K562 (cell line): ENCODE measurements around the gene DMXL1. TPM values are rescaled to one million over a fixed set of nuclear protein-coding genes. Genes with fewer than 3 reads are reported as not detected.

Source experiments
- ATAC-seq: fragments of 200-7000 bp; cut with Tn5 transposase; 3 replicates; pipeline ENCODE4 v1.9.1; 2020; ENCODE audit warnings: moderate library complexity
- BruUV-seq: library from RNA; stranded (reverse); fragments of 400-500 nt; replicated peaks from 2 replicates; lab custom pipeline; 2021; lab: Mats Ljungman, UMichigan
- CTCF ChIA-PET: fragments of 300-600 bp; formaldehyde crosslinking; extraction: SDS; loops from one replicate; lab custom pipeline; 2021; ENCODE audit warnings: low intra/inter-chr PET ratio; lab: Yijun Ruan, JAX
- POLR2A ChIA-PET: fragments of 300-600, 350-650 bp; sonication (Branson Sonifier 250); formaldehyde crosslinking; extraction: SDS; loops from one replicate; lab custom pipeline; 2021; ENCODE audit warnings: antibody characterized with exemption, inconsistent platforms; lab: Yijun Ruan, JAX
- DNase-seq, 4 experiments: peaks; one replicate each; pipeline versions ENCODE4 v3.0.0 to v3.0.0-alpha.2; 2011 to 2018; ENCODE audit warnings: low spot score in 3 of 4, mixed read lengths in 3 of 4; ENCODE audit errors: extremely low read depth in 1 of 4
- FAIRE-seq: peaks from 2 replicates; lab custom pipeline; 2011; peaks lifted over from hg19 to GRCh38; lab: Jason Lieb, UNC
- H2AFZ ChIP-seq: 2 replicates; pipeline ENCODE4 v1.6.0; 2011; ENCODE audit warnings: low read depth, low read length, control low read depth, inconsistent platforms
- H3K27ac ChIP-seq: fragments of 200-600 bp; 3 replicates; pipeline ENCODE4 v1.8.0; 2011; ENCODE audit warnings: low read depth, mild to moderate bottlenecking, control low read depth, inconsistent platforms, low read length, moderate library complexity, mixed read lengths; ENCODE audit errors: extremely low read depth
- H3K27me3 ChIP-seq, 2 experiments: fragments of 300-600 bp in 1 of 2; 2 replicates in 1 of 2; 3 replicates in 1 of 2; pipeline versions ENCODE4 v1.6.0 to v1.8.0; 2011; ENCODE audit warnings: inconsistent platforms in 2 of 2, low read length in 2 of 2, mild to moderate bottlenecking in 1 of 2, mixed read lengths in 1 of 2, moderate library complexity in 1 of 2; ENCODE audit not compliant: control insufficient read depth in 2 of 2, insufficient read depth in 2 of 2
- H3K36me3 ChIP-seq: fragments of 300-600 bp; 3 replicates; pipeline ENCODE4 v1.8.0; 2011; ENCODE audit warnings: mild to moderate bottlenecking, low read length, inconsistent platforms; ENCODE audit not compliant: control insufficient read depth, insufficient read depth
- H3K4me1 ChIP-seq, 2 experiments: fragments of 200-600 bp in 1 of 2; replicated peaks in 1 of 2; 2 replicates in 1 of 2; 3 replicates in 1 of 2; pipeline versions ENCODE4 v1.5.1 to v1.8.0; 2011; ENCODE audit warnings: inconsistent platforms in 2 of 2, low read length in 2 of 2, mild to moderate bottlenecking in 1 of 2, mixed read lengths in 1 of 2, moderate library complexity in 1 of 2; ENCODE audit not compliant: control insufficient read depth in 2 of 2, insufficient read depth in 2 of 2
- H3K4me2 ChIP-seq: 2 replicates; pipeline ENCODE4 v1.6.1; 2011; ENCODE audit warnings: low read length, control low read depth, inconsistent platforms, mixed read lengths; ENCODE audit not compliant: insufficient read depth
- H3K4me3 ChIP-seq: fragments of 200-600 bp; sonication (generic), shearing (Covaris generic); 2 replicates; pipeline ENCODE4 v1.5.1; 2016; ENCODE audit warnings: control low read depth, inconsistent platforms
- H3K79me2 ChIP-seq: fragments of 200-600 bp; 3 replicates; pipeline ENCODE4 v1.8.0; 2011; ENCODE audit warnings: low read length, inconsistent platforms; ENCODE audit not compliant: control insufficient read depth, insufficient read depth
- H3K9ac ChIP-seq, 2 experiments: 2 replicates each; pipeline versions ENCODE4 v1.6.0 to v1.6.1; 2011; ENCODE audit warnings: low read depth in 2 of 2, low read length in 2 of 2, control low read depth in 1 of 2, inconsistent platforms in 1 of 2, mild to moderate bottlenecking in 1 of 2, mixed read lengths in 1 of 2; ENCODE audit not compliant: insufficient read depth in 1 of 2
- H3K9me1 ChIP-seq: one replicate; pipeline ENCODE4 v1.6.0; 2011; ENCODE audit warnings: inconsistent platforms, mild to moderate bottlenecking, low read length, moderate library complexity; ENCODE audit not compliant: control insufficient read depth, insufficient read depth
- H3K9me3 ChIP-seq: replicated peaks from 2 replicates; pipeline ENCODE4 v1.5.1; 2011; ENCODE audit warnings: low read depth, low read length, inconsistent platforms; ENCODE audit not compliant: control insufficient read depth, insufficient read depth
- H4K20me1 ChIP-seq: replicated peaks from 2 replicates; pipeline ENCODE4 v1.6.1; 2011; ENCODE audit warnings: low read length, inconsistent platforms, mixed read lengths; ENCODE audit not compliant: control insufficient read depth, insufficient read depth
- EHMT2 ChIP-seq: fragments of 450-650 bp; IDR thresholded peaks from 2 replicates; pipeline ENCODE4 v1.6.1; 2018; ENCODE audit warnings: antibody characterized with exemption
- KDM1A ChIP-seq, 2 experiments: fragments of 450-650 bp; IDR thresholded peaks; 2 replicates each; pipeline ENCODE4 v1.6.1; 2016; ENCODE audit warnings: mild to moderate bottlenecking in 2 of 2
- SIN3A ChIP-seq, 2 experiments: fragments of 150-350 bp in 1 of 2; IDR thresholded peaks; 2 replicates each; pipeline ENCODE4 v1.6.1; 2011 to 2016; ENCODE audit warnings: borderline replicate concordance in 2 of 2, low read depth in 2 of 2, low read length in 2 of 2, mild to moderate bottlenecking in 2 of 2, moderate library complexity in 2 of 2; ENCODE audit not compliant: control insufficient read depth in 1 of 2
- ZBTB12 ChIP-seq: fragments of 250-450 bp; sonication (Bioruptor Pico); IDR thresholded peaks from 2 replicates; pipeline ENCODE4 v1.4.0; 2020
- ZNF644 ChIP-seq: fragments of 200-800 bp; sonication (Bioruptor generic); IDR thresholded peaks from 2 replicates; pipeline ENCODE4 v1.6.1; 2016; ENCODE audit warnings: low read depth, missing genetic modification characterization, missing compliant biosample characterization
- WGBS: fragments of 100-300 bp; shearing (Covaris generic); methylation state at CpG from one replicate; pipeline ENCODE4 v1.1.6; 2016; ENCODE audit warnings: low coverage, mixed read lengths; ENCODE audit not compliant: insufficient coverage; ENCODE audit errors: missing lambda C conversion rate; 5-methylcytosine and 5-hydroxymethylcytosine counted together
- in situ Hi-C: fragments of 300-500 bp; cut with MboI; formaldehyde crosslinking; loops from 4 replicates; pipeline ENCODE4 v1.15.0; 2018; ENCODE audit warnings: inconsistent platforms, mixed read lengths
- intact Hi-C: fragments of 100-400 bp; cut with micrococcal nuclease; formaldehyde crosslinking; loops from 2 replicates; pipeline ENCODE4 v1.14.2; 2022
- polyA plus RNA-seq, 8 experiments: library from polyadenylated mRNA; depleted of rRNA in 4 of 8; stranded (reverse) in 5 of 8; unstranded in 3 of 8; fragments of >200 nt; fragmentation: Nextera tagmentation in 2 of 8; fragmentation: Illumina TruSeq in 1 of 8; extraction: Ambion mirVana in 2 of 8; extraction: Trizol in 1 of 8; gene quantifications; 2 replicates each; pipeline versions ENCODE4 v1.2.1 to v1.2.3, GENCODE V29; 2011 to 2014; ENCODE audit warnings: inconsistent platforms in 1 of 8, missing spikeins in 1 of 8
- total RNA-seq, 7 experiments: library from RNA; depleted of rRNA in 6 of 7; stranded (reverse); fragments of >200 nt in 6 of 7; fragmentation: Illumina TruSeq in 2 of 7; extraction: Trizol in 2 of 7; gene quantifications; 2 replicates each; pipeline versions ENCODE4 v1.2.1 to v1.2.3, GENCODE V29; 2011 to 2021; ENCODE audit warnings: low replicate concordance in 1 of 7

Gene DMXL1
- total and polyA plus RNA-seq, 9 of the 15 experiments (the other 6 are each of a cell fraction or from before 2014, with no cell fraction given) = 8.3 to 40.3 (median 30.6) TPM

GRCh38 chr5:119276978-119277377 is 206.1 kb downstream of the DMXL1 start:
- Histone ChIP-seq H3K4me3 (no peak overlapping the region), H3K9ac (no peak overlapping the region), H2AFZ (no peak overlapping the region), H3K9me1 (no peaks in the 10 kb centered on the region), H3K36me3 (peaks cover 24% of the 10 kb centered on the region), H3K27me3 (no peaks in the 10 kb centered on the region), H3K9me3 (no peaks in the 10 kb centered on the region), H3K4me1 (peaks cover 4 to 30% of the 10 kb centered on the region in 2 experiments; a peak in 4 of 5 replicates), H3K4me2 (no peak overlapping the region), H4K20me1 (no peaks in the 10 kb centered on the region), H3K79me2 (peaks cover 92% of the 10 kb centered on the region), H3K27ac (no peak overlapping the region)
- ChIA-PET POLR2A (no interaction called here), CTCF (no interaction called here)
- intact Hi-C loops = no loop called here
- FAIRE-seq (no peak), DNase-seq (no peak), ATAC-seq (no peak)
- no TSS peak for BruUV-seq
- in situ Hi-C loops = no loop called here
- TF ChIP-seq SIN3A (IDR thresholded peaks at IDR 0.05; ENCODE audit: borderline replicate concordance in 2 of 2, control insufficient read depth in 1 of 2, low read depth in 2 of 2, low read length in 2 of 2) (no peak), EHMT2 (no peak), ZNF644 (tag) (no peak), KDM1A (IDR thresholded peaks at IDR 0.05) (no peak), ZBTB12 (CRISPR knock-in tag) (no peak)
- 87% methylated on average over 5 of the region's 5 CpGs for WGBS
